ENCODE results near the gene TET2.

The TET2 gene

GRCh38 chr4:105191621-105192210, 45.0 kb downstream of the TET2 start:
- H3K27ac ChIP-seq (ENCODE audit: insufficient read depth in 1 of 2, low read depth in 1 of 2, low read length in 2 of 2, poor library complexity in 1 of 2, severe bottlenecking in 2 of 2) = peak overlapping the region in 1 of 2 experiments; percentile 60
- no peaks in the 10 kb centered on the region for H3K9me3 ChIP-seq (ENCODE audit: control extremely low read depth in 1 of 5, control insufficient read depth in 4 of 5, insufficient read depth in 2 of 5, low read depth in 1 of 5, low read length in 4 of 5)
- no peaks in the 10 kb centered on the region for H3K27me3 ChIP-seq (replicated peaks in 2 of 5; ENCODE audit: control insufficient read depth in 4 of 5, insufficient read depth in 5 of 5, low read length in 4 of 5)
- ChIA-PET POLR2A (no interaction called here), CTCF (interaction anchor here (0.9 kb wide), 1 partner anchor 10 kb away, joined by 3 read pairs; no protein-coding TSS in a partner anchor)
- peaks cover 2 to 32% (median 19%) of the 10 kb centered on the region in 4 experiments for H3K4me1 ChIP-seq (ENCODE audit: control extremely low read depth in 1 of 4, control insufficient read depth in 4 of 4, insufficient read depth in 4 of 4, low read length in 3 of 4)
- WGBS (ENCODE audit: insufficient coverage) = no CpG with 5 or more reads among the region's 3 CpGs
- H3K4me3 ChIP-seq (ENCODE audit: control insufficient read depth in 1 of 7, extremely low read depth in 1 of 7, insufficient read depth in 4 of 7, low read depth in 2 of 7, low read length in 6 of 7) = no peak overlapping the region
- peaks cover 2 to 18% (median 6%) of the 10 kb centered on the region in 4 experiments for H3K36me3 ChIP-seq (ENCODE audit: control insufficient read depth in 4 of 4, insufficient read depth in 4 of 4, low read length in 3 of 4)
- DNase-seq = peak in 2 of 3 donors; percentile 60 to 67

GRCh38 chr4:105192474-105192873, 45.8 kb downstream of the TET2 start:
- Histone ChIP-seq H3K4me1 (ENCODE audit: control extremely low read depth in 1 of 4, control insufficient read depth in 4 of 4, insufficient read depth in 4 of 4, low read length in 3 of 4) (peaks cover 2 to 39% (median 24%) of the 10 kb centered on the region in 4 experiments), H3K27ac (ENCODE audit: insufficient read depth in 1 of 2, low read depth in 1 of 2, low read length in 2 of 2, poor library complexity in 1 of 2, severe bottlenecking in 2 of 2) (no peak overlapping the region), H3K4me3 (ENCODE audit: control insufficient read depth in 1 of 7, extremely low read depth in 1 of 7, insufficient read depth in 4 of 7, low read depth in 2 of 7, low read length in 6 of 7) (no peak overlapping the region), H3K27me3 (replicated peaks in 2 of 5; ENCODE audit: control insufficient read depth in 4 of 5, insufficient read depth in 5 of 5, low read length in 4 of 5) (no peaks in the 10 kb centered on the region), H3K36me3 (ENCODE audit: control insufficient read depth in 4 of 4, insufficient read depth in 4 of 4, low read length in 3 of 4) (peaks cover 2 to 18% (median 6%) of the 10 kb centered on the region in 4 experiments), H3K9me3 (ENCODE audit: control extremely low read depth in 1 of 5, control insufficient read depth in 4 of 5, insufficient read depth in 2 of 5, low read depth in 1 of 5, low read length in 4 of 5) (no peaks in the 10 kb centered on the region)
- DNase-seq = no peak
- POLR2A ChIA-PET = no interaction called here
- CTCF ChIA-PET = no interaction called here

- Histone ChIP-seq H3K36me3 (ENCODE audit: control insufficient read depth in 4 of 4, insufficient read depth in 4 of 4, low read length in 3 of 4) (peaks cover 2 to 18% (median 6%) of the 10 kb centered on the region in 4 experiments), H3K27me3 (replicated peaks in 2 of 5; ENCODE audit: control insufficient read depth in 4 of 5, insufficient read depth in 5 of 5, low read length in 4 of 5) (no peaks in the 10 kb centered on the region), H3K9me3 (ENCODE audit: control extremely low read depth in 1 of 5, control insufficient read depth in 4 of 5, insufficient read depth in 2 of 5, low read depth in 1 of 5, low read length in 4 of 5) (no peaks in the 10 kb centered on the region), H3K27ac (ENCODE audit: insufficient read depth in 1 of 2, low read depth in 1 of 2, low read length in 2 of 2, poor library complexity in 1 of 2, severe bottlenecking in 2 of 2) (no peak overlapping the region), H3K4me3 (ENCODE audit: control insufficient read depth in 1 of 7, extremely low read depth in 1 of 7, insufficient read depth in 4 of 7, low read depth in 2 of 7, low read length in 6 of 7) (no peak overlapping the region), H3K4me1 (ENCODE audit: control extremely low read depth in 1 of 4, control insufficient read depth in 4 of 4, insufficient read depth in 4 of 4, low read length in 3 of 4) (peaks cover 2 to 40% (median 25%) of the 10 kb centered on the region in 4 experiments)
- WGBS (ENCODE audit: insufficient coverage) = 100% methylated on average over 1 of the region's 1 CpG
- ChIA-PET POLR2A (no interaction called here), CTCF (interaction anchor here (1.5 to 1.7 kb wide), 2 partner anchors 11 to 261 kb away, joined by 5 read pairs; no protein-coding TSS in a partner anchor)
- no peak for DNase-seq
Measured at GRCh38 chr4:105192910-105193309, 46.2 kb downstream of the TET2 start.

- POLR2A ChIA-PET = no interaction called here
- Histone ChIP-seq H3K4me1 (ENCODE audit: control extremely low read depth in 1 of 4, control insufficient read depth in 4 of 4, insufficient read depth in 4 of 4, low read length in 3 of 4) (peaks cover 2 to 40% (median 25%) of the 10 kb centered on the region in 4 experiments), H3K27ac (ENCODE audit: insufficient read depth in 1 of 2, low read depth in 1 of 2, low read length in 2 of 2, poor library complexity in 1 of 2, severe bottlenecking in 2 of 2) (no peak overlapping the region), H3K9me3 (ENCODE audit: control extremely low read depth in 1 of 5, control insufficient read depth in 4 of 5, insufficient read depth in 2 of 5, low read depth in 1 of 5, low read length in 4 of 5) (no peaks in the 10 kb centered on the region), H3K4me3 (ENCODE audit: control insufficient read depth in 1 of 7, extremely low read depth in 1 of 7, insufficient read depth in 4 of 7, low read depth in 2 of 7, low read length in 6 of 7) (no peak overlapping the region), H3K27me3 (replicated peaks in 2 of 5; ENCODE audit: control insufficient read depth in 4 of 5, insufficient read depth in 5 of 5, low read length in 4 of 5) (no peaks in the 10 kb centered on the region), H3K36me3 (ENCODE audit: control insufficient read depth in 4 of 4, insufficient read depth in 4 of 4, low read length in 3 of 4) (peaks cover 2 to 18% (median 6%) of the 10 kb centered on the region in 4 experiments)
- CTCF ChIA-PET = interaction anchor here (1.0 to 1.7 kb wide), 3 partner anchors 11 to 262 kb away, joined by 3 to 5 read pairs (median 5); no protein-coding TSS in a partner anchor
- DNase-seq = peak; percentile 23 to 80 (median 67)
- WGBS (ENCODE audit: insufficient coverage) = 0% methylated on average over 1 of the region's 3 CpGs
Measured at GRCh38 chr4:105193536-105193935, 46.9 kb downstream of the TET2 start.

GRCh38 chr4:105194328-105195231, 47.9 kb downstream of the TET2 start:
- Histone ChIP-seq H3K9me3 (ENCODE audit: control extremely low read depth in 1 of 5, control insufficient read depth in 4 of 5, insufficient read depth in 2 of 5, low read depth in 1 of 5, low read length in 4 of 5) (no peaks in the 10 kb centered on the region), H3K27ac (ENCODE audit: insufficient read depth in 1 of 2, low read depth in 1 of 2, low read length in 2 of 2, poor library complexity in 1 of 2, severe bottlenecking in 2 of 2) (no peak overlapping the region), H3K27me3 (replicated peaks in 2 of 5; ENCODE audit: control insufficient read depth in 4 of 5, insufficient read depth in 5 of 5, low read length in 4 of 5) (no peaks in the 10 kb centered on the region), H3K4me3 (ENCODE audit: control insufficient read depth in 1 of 7, extremely low read depth in 1 of 7, insufficient read depth in 4 of 7, low read depth in 2 of 7, low read length in 6 of 7) (no peak overlapping the region), H3K36me3 (ENCODE audit: control insufficient read depth in 4 of 4, insufficient read depth in 4 of 4, low read length in 3 of 4) (peaks cover 2 to 18% (median 6%) of the 10 kb centered on the region in 4 experiments), H3K4me1 (ENCODE audit: control extremely low read depth in 1 of 4, control insufficient read depth in 4 of 4, insufficient read depth in 4 of 4, low read length in 3 of 4) (peaks cover 2 to 40% (median 25%) of the 10 kb centered on the region in 4 experiments)
- ChIA-PET CTCF (interaction anchor here (0.8 to 1.7 kb wide), 7 partner anchors 10 to 263 kb away, joined by 3 to 5 read pairs (median 3); no protein-coding TSS in a partner anchor), POLR2A (no interaction called here)
- no peak for DNase-seq

- H3K4me1 ChIP-seq (ENCODE audit: control extremely low read depth in 1 of 4, control insufficient read depth in 4 of 4, insufficient read depth in 4 of 4, low read length in 3 of 4) = peaks cover 2 to 35% (median 21%) of the 10 kb centered on the region in 4 experiments
- H3K27me3 ChIP-seq (replicated peaks in 2 of 5; ENCODE audit: control insufficient read depth in 4 of 5, insufficient read depth in 5 of 5, low read length in 4 of 5) = no peaks in the 10 kb centered on the region
- DNase-seq = peak; percentile 55 to 87 (median 80)
- ChIA-PET CTCF (interaction anchor here (0.6 to 2.5 kb wide), 14 partner anchors 10 to 503 kb away, joined by 3 to 16 read pairs (median 4); partner anchors contain the start of gene TET2), POLR2A (interaction anchor here (0.6 to 0.7 kb wide), 2 partner anchors 37 to 287 kb away, joined by 3 read pairs; no protein-coding TSS in a partner anchor)
- peak overlapping the region in 4 of 7 experiments; percentile 19 to 47 (median 22) for H3K4me3 ChIP-seq (ENCODE audit: control insufficient read depth in 1 of 7, extremely low read depth in 1 of 7, insufficient read depth in 4 of 7, low read depth in 2 of 7, low read length in 6 of 7)
- H3K9me3 ChIP-seq (ENCODE audit: control extremely low read depth in 1 of 5, control insufficient read depth in 4 of 5, insufficient read depth in 2 of 5, low read depth in 1 of 5, low read length in 4 of 5) = no peaks in the 10 kb centered on the region
- H3K27ac ChIP-seq (ENCODE audit: insufficient read depth in 1 of 2, low read depth in 1 of 2, low read length in 2 of 2, poor library complexity in 1 of 2, severe bottlenecking in 2 of 2) = no peak overlapping the region
- H3K36me3 ChIP-seq (ENCODE audit: control insufficient read depth in 4 of 4, insufficient read depth in 4 of 4, low read length in 3 of 4) = peaks cover 0 to 11% (median 2%) of the 10 kb centered on the region in 4 experiments
- 0% methylated on average over 3 of the region's 5 CpGs for WGBS (ENCODE audit: insufficient coverage)
Measured at GRCh38 chr4:105196523-105197145, 50.0 kb downstream of the TET2 start.

Measured in common myeloid progenitor, CD34-positive (primary cell).